HepG2 (cell line): ENCODE measurements around the gene ENDOD1. TPM values are rescaled to one million over a fixed set of nuclear protein-coding genes. Genes with fewer than 3 reads are reported as not detected.

ENCODE experiments used
- ARNT2 ChIP-seq: sonication (generic); formaldehyde crosslinking; IDR thresholded peaks from 2 replicates; pipeline ENCODE4 v1.8.0; 2022; ENCODE audit warnings: mild to moderate bottlenecking, low read depth, missing genetic modification reagents, moderate library complexity
- CEBPG ChIP-seq: IDR thresholded peaks from 2 replicates; pipeline ENCODE4 v1.6.1; 2016
- DNMT3B ChIP-seq: conservative IDR thresholded peaks from 2 replicates; pipeline ENCODE4 v1.6.1; 2016; ENCODE audit warnings: missing biosample characterization, control low read depth
- E2F1 ChIP-seq: sonication (generic); formaldehyde crosslinking; IDR thresholded peaks from 2 replicates; pipeline ENCODE4 v1.5.0; 2020; ENCODE audit warnings: missing genetic modification reagents
- ELF4 ChIP-seq: sonication (generic); formaldehyde crosslinking; IDR thresholded peaks from 2 replicates; pipeline ENCODE4 v1.5.0; 2020; ENCODE audit warnings: missing genetic modification reagents, mild to moderate bottlenecking, moderate library complexity, borderline replicate concordance
- FOSL2 ChIP-seq: sonication (generic); formaldehyde crosslinking; IDR thresholded peaks from 2 replicates; pipeline ENCODE4 v1.4.0; 2020; ENCODE audit warnings: missing genetic modification reagents
- GATAD1 ChIP-seq: IDR thresholded peaks from 2 replicates; pipeline ENCODE4 v1.6.1; 2016; ENCODE audit warnings: missing genetic modification reagents, missing compliant biosample characterization
- HDAC1 ChIP-seq: sonication (generic); formaldehyde crosslinking; IDR thresholded peaks from 2 replicates; pipeline ENCODE4 v1.5.1; 2020; ENCODE audit warnings: mild to moderate bottlenecking, missing genetic modification reagents
- RCOR2 ChIP-seq: IDR thresholded peaks from 2 replicates; pipeline ENCODE4 v1.6.1; 2016; ENCODE audit warnings: missing biosample characterization, missing genetic modification reagents
- RFXANK ChIP-seq: IDR thresholded peaks from 2 replicates; pipeline ENCODE4 v1.6.1; 2016
- TCF7 ChIP-seq: sonication (generic); IDR thresholded peaks from 2 replicates; pipeline ENCODE4 v1.6.1; 2016; ENCODE audit warnings: antibody characterized with exemption, low read depth
- THRA ChIP-seq: sonication (generic); formaldehyde crosslinking; IDR thresholded peaks from 2 replicates; pipeline ENCODE4 v1.4.0; 2020; ENCODE audit warnings: missing genetic modification reagents, borderline replicate concordance
- ZBTB33 ChIP-seq: sonication (generic); formaldehyde crosslinking; IDR thresholded peaks from 2 replicates; pipeline ENCODE4 v1.4.0; 2020; ENCODE audit warnings: missing genetic modification reagents
- ZNF10 ChIP-seq: sonication (generic); formaldehyde crosslinking; IDR thresholded peaks from 2 replicates; pipeline ENCODE4 v1.4.0; 2020; ENCODE audit warnings: mild to moderate bottlenecking, low read depth, missing genetic modification reagents, borderline replicate concordance
- ZNF329 ChIP-seq: sonication (generic); formaldehyde crosslinking; IDR thresholded peaks from 2 replicates; pipeline ENCODE4 v1.9.0; 2021; ENCODE audit warnings: low read depth, mild to moderate bottlenecking, missing genetic modification reagents
- ZNF343 ChIP-seq: sonication (generic); formaldehyde crosslinking; IDR thresholded peaks from 2 replicates; pipeline ENCODE4 v1.4.0; 2020; ENCODE audit warnings: mild to moderate bottlenecking, missing genetic modification reagents
- ZNF383 ChIP-seq: sonication (generic); formaldehyde crosslinking; IDR thresholded peaks from 2 replicates; pipeline ENCODE4 v1.4.0; 2020; ENCODE audit warnings: missing genetic modification reagents, mild to moderate bottlenecking, borderline replicate concordance
- ZNF430 ChIP-seq: sonication (generic); formaldehyde crosslinking; IDR thresholded peaks from 2 replicates; pipeline ENCODE4 v1.9.0; 2021; ENCODE audit warnings: mild to moderate bottlenecking, missing genetic modification reagents
- ZNF644 ChIP-seq: IDR thresholded peaks from 2 replicates; pipeline ENCODE4 v1.6.1; 2016; ENCODE audit warnings: low read depth
- ZNF704 ChIP-seq: sonication (generic); formaldehyde crosslinking; IDR thresholded peaks from 2 replicates; pipeline ENCODE4 v1.8.1; 2023; ENCODE audit warnings: mild to moderate bottlenecking, inconsistent platforms, moderate library complexity, missing genetic modification reagents, borderline replicate concordance
- ZNF790 ChIP-seq: sonication (generic); formaldehyde crosslinking; IDR thresholded peaks from 2 replicates; pipeline ENCODE4 v1.8.0; 2022; ENCODE audit warnings: missing genetic modification reagents, mild to moderate bottlenecking, borderline replicate concordance
- ZZZ3 ChIP-seq: sonication (generic); formaldehyde crosslinking; IDR thresholded peaks from 2 replicates; pipeline ENCODE4 v1.4.0; 2020; ENCODE audit warnings: missing genetic modification reagents, mild to moderate bottlenecking, borderline replicate concordance
- polyA plus RNA-seq, 8 experiments: library from polyadenylated mRNA; depleted of rRNA in 3 of 8; stranded (reverse) in 7 of 8; unstranded in 1 of 8; fragments of >200 nt; fragmentation: Illumina TruSeq in 4 of 8; extraction: Trizol in 4 of 8; gene quantifications; 2 replicates each; pipeline versions ENCODE4 v1.2.1 to v1.2.3, GENCODE V29; 2011 to 2016; ENCODE audit warnings: low read depth in 4 of 8, missing spikeins in 1 of 8, mixed read lengths in 1 of 8; ENCODE audit not compliant: insufficient read depth in 1 of 8
- total RNA-seq, 5 experiments: library from RNA; depleted of rRNA; stranded (reverse); fragments of >200 nt; fragmentation: Illumina TruSeq; extraction: Trizol; gene quantifications; 2 replicates each; pipeline ENCODE4 v1.2.3, GENCODE V29; 2016; ENCODE audit warnings: low read depth in 1 of 5

The ENDOD1 gene
- total and polyA plus RNA-seq, 2 of the 13 experiments (the other 11 are each of a cell fraction or from before 2014, with no cell fraction given), result 2.0 to 6.8 TPM

GRCh38 chr11:95089620-95090542, at the start of gene ENDOD1 (continued):
- TF ChIP-seq ZNF704, result no peak
- no peak for TF ChIP-seq ZBTB33 (CRISPR knock-in tag)
- TF ChIP-seq DNMT3B, result no peak
- TF ChIP-seq HDAC1 (CRISPR knock-in tag), result peak; percentile 55; the same call in 1 of the 2 replicates
- no peak for TF ChIP-seq ZZZ3 (CRISPR knock-in tag)
- TF ChIP-seq ZNF329 (CRISPR knock-in tag), result 0 out of 2 replicates have a peak, but pooled peaks have one; percentile 53
- no peak for TF ChIP-seq THRA (CRISPR knock-in tag)
- no peak for TF ChIP-seq ZNF430 (CRISPR knock-in tag)
- TF ChIP-seq ZNF383 (CRISPR knock-in tag), result no peak
- TF ChIP-seq ZNF343 (CRISPR knock-in tag), result no peak
- no peak for TF ChIP-seq ZNF10 (CRISPR knock-in tag)
- no peak for TF ChIP-seq RCOR2
- no peak for TF ChIP-seq RFXANK (CRISPR knock-in tag)
- no peak for TF ChIP-seq FOSL2
- no peak for TF ChIP-seq CEBPG (CRISPR knock-in tag)
- no peak for TF ChIP-seq E2F1 (CRISPR knock-in tag)
- no peak for TF ChIP-seq ELF4 (CRISPR knock-in tag)
- no peak for TF ChIP-seq TCF7
- no peak for TF ChIP-seq GATAD1 (CRISPR knock-in tag)
- no peak; the same call in 1 of the 2 replicates for TF ChIP-seq ARNT2 (CRISPR knock-in tag)
- TF ChIP-seq ZNF644, result no peak
- no peak for TF ChIP-seq ZNF790 (CRISPR knock-in tag)
